NB4 (cell line): ENCODE data around the gene SAPCD2.
A peak's percentile ranks its signal among the peaks of the same experiment; 100 is the strongest.

Experiments
- MYC ChIP-seq: IDR thresholded peaks from 2 replicates; pipeline ENCODE4 v1.6.1; 2011; ENCODE audit warnings: low read depth, low read length
- POLR2A ChIP-seq: IDR thresholded peaks from 2 replicates; pipeline ENCODE4 v1.6.1; 2011; ENCODE audit warnings: mild to moderate bottlenecking; ENCODE audit not compliant: insufficient read length; ENCODE audit errors: extremely low read depth
- TF ChIP-seq, protein P1 (sequence below): IDR thresholded peaks from one replicate; pipeline ENCODE4 v1.5.1; 2012; ENCODE audit warnings: low read depth, low read length

DNA sequence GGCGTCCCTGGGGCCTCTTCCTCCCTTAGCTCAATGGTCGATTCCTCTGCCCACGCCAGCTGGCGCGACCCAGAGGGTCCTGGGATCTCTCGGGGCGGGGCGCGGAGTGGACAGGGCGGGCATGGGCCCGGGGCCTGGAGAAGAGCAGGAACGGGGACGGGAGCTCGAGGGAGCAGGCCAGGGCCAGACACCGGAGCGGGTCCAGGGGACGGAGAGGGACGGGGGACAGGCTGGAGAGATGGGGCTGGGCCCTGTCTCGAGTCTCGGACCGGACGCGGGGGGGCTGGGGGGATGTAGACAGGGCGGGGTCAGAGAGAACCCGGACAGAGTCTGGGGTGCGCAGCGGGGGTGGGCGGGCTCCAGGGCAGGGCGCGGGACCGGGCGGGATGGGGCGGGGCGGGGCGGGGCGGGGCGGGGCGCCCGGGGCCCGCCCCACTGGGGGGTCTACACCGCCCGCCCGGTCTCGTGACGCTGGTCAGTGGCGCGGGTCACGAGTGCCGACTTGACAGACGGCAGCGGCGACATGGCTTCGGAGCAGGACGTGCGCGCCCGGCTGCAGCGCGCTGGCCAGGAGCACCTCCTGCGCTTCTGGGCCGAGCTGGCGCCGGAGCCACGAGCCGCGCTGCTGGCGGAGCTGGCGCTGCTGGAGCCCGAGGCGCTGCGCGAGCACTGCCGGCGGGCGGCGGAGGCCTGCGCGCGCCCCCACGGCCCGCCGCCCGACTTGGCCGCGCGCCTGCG lies 6.8 kb upstream of the SAPCD2 start, which contains the start of gene UAP1L1:
- TF ChIP-seq, protein P1, sequence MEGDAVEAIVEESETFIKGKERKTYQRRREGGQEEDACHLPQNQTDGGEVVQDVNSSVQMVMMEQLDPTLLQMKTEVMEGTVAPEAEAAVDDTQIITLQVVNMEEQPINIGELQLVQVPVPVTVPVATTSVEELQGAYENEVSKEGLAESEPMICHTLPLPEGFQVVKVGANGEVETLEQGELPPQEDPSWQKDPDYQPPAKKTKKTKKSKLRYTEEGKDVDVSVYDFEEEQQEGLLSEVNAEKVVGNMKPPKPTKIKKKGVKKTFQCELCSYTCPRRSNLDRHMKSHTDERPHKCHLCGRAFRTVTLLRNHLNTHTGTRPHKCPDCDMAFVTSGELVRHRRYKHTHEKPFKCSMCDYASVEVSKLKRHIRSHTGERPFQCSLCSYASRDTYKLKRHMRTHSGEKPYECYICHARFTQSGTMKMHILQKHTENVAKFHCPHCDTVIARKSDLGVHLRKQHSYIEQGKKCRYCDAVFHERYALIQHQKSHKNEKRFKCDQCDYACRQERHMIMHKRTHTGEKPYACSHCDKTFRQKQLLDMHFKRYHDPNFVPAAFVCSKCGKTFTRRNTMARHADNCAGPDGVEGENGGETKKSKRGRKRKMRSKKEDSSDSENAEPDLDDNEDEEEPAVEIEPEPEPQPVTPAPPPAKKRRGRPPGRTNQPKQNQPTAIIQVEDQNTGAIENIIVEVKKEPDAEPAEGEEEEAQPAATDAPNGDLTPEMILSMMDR: no peak
- TF ChIP-seq POLR2A (peak; percentile 28), MYC (no peak)
